Motor neuron (in vitro differentiated cells): Measurements from ENCODE around the gene FBXO34. TPM values are rescaled to one million over a fixed set of nuclear protein-coding genes. Genes with fewer than 3 reads are reported as not detected.

Experiments
- ATAC-seq, 8 experiments: fragments of 200-7000 bp; cut with Tn5 transposase; replicated peaks in 6 of 8; 2 replicates each; pipeline ENCODE4 v1.8.0; 2021; ENCODE audit warnings: mild to moderate bottlenecking in 8 of 8, moderate library complexity in 8 of 8
- H3K27ac ChIP-seq, 2 donors: fragments of 250-450 bp; sonication (Bioruptor Pico); 2 replicates each; pipeline ENCODE4 v1.9.0; 2021; ENCODE audit warnings: antibody characterized with exemption in 2 of 2, mild to moderate bottlenecking in 2 of 2, moderate library complexity in 1 of 2
- H3K4me1 ChIP-seq, 2 donors: fragments of 250-450 bp; sonication (Bioruptor Pico); replicated peaks in 1 of 2; 2 replicates each; pipeline ENCODE4 v1.6.1; 2021; ENCODE audit warnings: antibody characterized with exemption in 2 of 2, mild to moderate bottlenecking in 2 of 2, moderate library complexity in 1 of 2
- H3K4me3 ChIP-seq, 5 donors: fragments of 250-450 bp; sonication (Bioruptor Pico); 2 replicates each; pipeline ENCODE4 v1.9.0; 2021; ENCODE audit warnings: antibody characterized with exemption in 5 of 5, mild to moderate bottlenecking in 5 of 5, moderate library complexity in 4 of 5
- WGBS, 10 experiments: fragments of 450-650 bp; shearing (Covaris generic); methylation state at CpG; one replicate each; pipeline ENCODE4 v1.0.0; 2022; 5-methylcytosine and 5-hydroxymethylcytosine counted together
- in situ Hi-C, 9 experiments: fragments of 400-800 bp; cut with MboI; loops; one replicate each; pipeline ENCODE4 v1.15.0; 2021; ENCODE audit warnings: low sequenced_read_pairs in 9 of 9, low pct_unique_long_range_greater_than_20kb in 2 of 9; ENCODE audit not compliant: unreplicated experiment in 9 of 9
- total RNA-seq, 8 experiments: library from RNA; unstranded; fragments of 300-600 nt; gene quantifications; 2 replicates each; pipeline versions ENCODE4 v1.2.3 to v1.2.4, GENCODE V29; 2022

FBXO34 gene
- total RNA-seq, result 10 to 100 TPM; 14.1 to 31.9 (median 20.6) TPM

- peaks cover 2 to 9% of the 10 kb centered on the region in 2 donors for H3K4me1 ChIP-seq
- 0 to 19% (median 7%) methylated on average over 1 to 8 of the region's 49 CpGs for WGBS, 10 experiments
- peak within 1 kb of the TSS; percentile 49 to 100 (median 83) for H3K4me3 ChIP-seq
- peak within 1 kb of the TSS; percentile 79 to 94 for H3K27ac ChIP-seq
- peak; percentile 86 to 90 (median 88) for ATAC-seq
- in situ Hi-C loops, result loop anchor here in 3 of 9 experiments (25.0 kb wide), 2 partner anchors 91 to 1216 kb away; no protein-coding TSS in a partner anchor
Measured at GRCh38 chr14:55270832-55271571, at the start of gene FBXO34. Gene FBXO34, plus strand, starts transcription at chr14:55271421. Its CDS starts 78,970 bp downstream, at chr14:55350391.

DNA sequence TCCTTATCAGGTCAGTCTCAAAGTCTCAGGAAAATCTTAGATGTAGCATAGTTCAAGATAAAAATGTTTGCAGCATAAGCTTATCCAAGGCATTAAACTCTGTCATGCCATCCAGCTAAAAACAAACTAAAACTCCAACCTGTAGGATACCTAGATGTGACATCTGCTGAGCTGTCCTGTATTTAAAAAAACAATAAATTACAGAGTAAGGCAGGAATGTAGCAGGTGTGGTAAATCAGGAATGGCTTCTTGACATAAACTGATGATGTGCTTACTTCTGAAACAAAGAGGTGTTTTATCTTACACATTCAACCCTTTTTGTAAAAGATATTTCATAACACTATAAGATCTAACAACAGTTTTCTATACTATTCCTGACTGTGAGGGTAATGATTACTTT, 49.3 kb upstream of the FBXO34 start:
- no peak for ATAC-seq
- Histone ChIP-seq H3K4me3 (no peak overlapping the region), H3K4me1 (peaks cover 0 to 5% of the 10 kb centered on the region in 2 donors), H3K27ac (no peak overlapping the region)
- in situ Hi-C loops, result no loop called here

DNA sequence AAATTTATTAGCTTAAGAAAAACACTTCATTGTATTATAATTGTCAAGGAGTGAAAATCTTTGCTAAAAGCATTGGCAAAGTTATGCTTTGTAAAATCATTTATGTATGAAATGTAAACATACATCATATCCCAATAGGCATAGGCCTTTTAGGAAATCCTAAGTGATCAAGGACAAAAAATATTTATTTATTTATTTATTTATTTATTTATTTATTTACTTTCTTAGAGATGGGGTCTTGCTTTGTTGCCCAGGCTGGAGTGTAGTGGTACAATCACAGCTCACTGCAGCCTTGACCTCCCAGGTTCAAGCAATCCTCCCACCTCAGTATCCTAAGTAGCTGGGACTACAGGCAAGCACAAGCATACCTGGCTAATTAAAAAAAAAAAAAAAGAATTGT, 47.9 kb upstream of the FBXO34 start:
- H3K27ac ChIP-seq, result no peak overlapping the region
- in situ Hi-C loops, result no loop called here
- H3K4me3 ChIP-seq, result no peak overlapping the region
- ATAC-seq, result no peak
- peaks cover 0 to 5% of the 10 kb centered on the region in 2 donors for H3K4me1 ChIP-seq

- WGBS, 10 experiments, result 27 to 81% (median 71%) methylated on average over 1 to 2 of the region's 2 CpGs
Measured at GRCh38 chr14:55228261-55228660, 43.0 kb upstream of the FBXO34 start.

DNA sequence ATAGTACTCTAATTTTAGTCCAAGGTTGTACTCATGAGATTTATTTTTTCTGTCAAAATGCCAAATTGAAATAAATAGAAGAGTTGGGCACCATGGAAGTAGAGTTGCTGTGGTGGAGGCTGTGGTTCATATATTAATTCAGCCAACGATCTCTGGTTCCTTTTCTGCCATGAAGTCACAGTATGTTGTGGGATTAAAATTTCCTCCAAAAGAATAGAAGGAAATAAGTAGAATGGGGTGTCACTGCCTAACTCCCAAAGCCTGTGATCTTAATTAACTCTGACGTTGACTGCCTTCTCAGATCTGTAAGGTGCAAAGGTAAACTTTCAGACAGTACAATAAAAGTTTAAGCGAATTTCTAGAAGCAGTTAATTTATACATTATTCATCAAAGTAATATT, 37.6 kb upstream of the FBXO34 start:
- H3K4me1 ChIP-seq, result no peaks in the 10 kb centered on the region
- H3K27ac ChIP-seq, result no peak overlapping the region
- H3K4me3 ChIP-seq, result no peak overlapping the region
- ATAC-seq, result no peak
- WGBS, 10 experiments, result 6 to 90% (median 65%) methylated on average over 1 to 3 of the region's 3 CpGs; no CpG with 5 or more reads in 3 of the 10 experiments
- in situ Hi-C loops, result no loop called here

More at GRCh38 chr14:55228261-55228660, 43.0 kb upstream of the FBXO34 start:
- ATAC-seq, result no peak
- in situ Hi-C loops, result no loop called here
- no peaks in the 10 kb centered on the region for H3K4me1 ChIP-seq
- H3K27ac ChIP-seq, result no peak overlapping the region
- no peak overlapping the region for H3K4me3 ChIP-seq

DNA sequence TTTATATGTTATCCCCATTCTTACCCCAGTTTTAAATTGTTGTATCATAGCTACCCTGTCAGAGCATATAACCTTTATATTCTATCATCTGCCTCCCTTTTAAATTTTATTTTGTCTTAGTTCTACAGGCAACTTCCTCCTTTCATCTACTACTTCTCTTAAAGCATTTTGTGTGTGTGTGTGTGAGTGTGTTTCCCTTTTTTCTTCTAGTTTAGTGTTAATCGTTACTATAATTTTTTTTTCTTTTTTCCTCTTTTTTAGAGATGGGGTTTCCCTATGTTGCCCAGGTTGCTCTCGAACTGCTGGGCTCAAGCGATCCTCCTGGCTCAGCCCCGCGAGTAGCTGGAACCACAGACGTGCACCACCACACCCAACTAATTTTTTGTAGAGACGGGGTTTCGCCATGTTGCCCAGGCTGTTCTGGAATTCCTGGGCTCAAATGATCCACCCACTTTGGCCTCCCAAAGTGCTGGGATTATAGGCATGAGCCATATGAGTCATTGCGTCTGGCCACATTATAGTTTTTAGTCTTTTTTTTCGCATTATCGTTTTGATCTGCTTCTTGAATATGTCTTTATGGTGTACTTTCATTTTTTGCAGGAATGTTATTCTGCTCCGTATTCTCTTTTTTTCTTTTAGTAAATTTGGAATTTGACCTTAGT, 33.1 kb upstream of the FBXO34 start:
- no peak for ATAC-seq
- in situ Hi-C loops, result no loop called here
- Histone ChIP-seq H3K4me3 (no peak overlapping the region), H3K27ac (no peak overlapping the region), H3K4me1 (no peaks in the 10 kb centered on the region)
- 72 to 98% (median 90%) methylated on average over 2 to 12 of the region's 12 CpGs for WGBS, 10 experiments

DNA sequence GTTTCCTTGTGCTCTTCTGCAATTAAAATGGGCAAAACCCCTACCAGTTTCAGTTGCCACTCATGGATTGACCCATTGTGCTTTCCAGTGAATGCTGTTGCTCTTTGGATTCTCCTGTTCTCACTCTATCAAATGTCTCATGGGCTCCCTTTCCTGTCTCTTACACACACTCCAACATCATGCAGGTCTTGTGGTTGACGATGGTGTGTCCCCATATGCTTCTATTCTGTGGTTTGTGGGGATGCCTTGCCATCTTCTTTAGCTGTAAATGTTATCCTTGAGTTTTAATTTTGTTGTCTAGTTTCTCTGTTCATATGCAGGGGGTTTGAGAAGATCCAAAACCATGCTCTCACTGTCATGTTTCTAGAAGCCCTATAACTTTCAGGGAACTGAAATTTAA, 31.9 kb upstream of the FBXO34 start:
- no peak overlapping the region for H3K27ac ChIP-seq
- H3K4me3 ChIP-seq, result no peak overlapping the region
- ATAC-seq, result no peak
- 67 to 100% (median 88%) methylated on average over 1 of the region's 1 CpG; no CpG with 5 or more reads in 4 of the 10 experiments for WGBS, 10 experiments
- in situ Hi-C loops, result no loop called here
- no peaks in the 10 kb centered on the region for H3K4me1 ChIP-seq

DNA sequence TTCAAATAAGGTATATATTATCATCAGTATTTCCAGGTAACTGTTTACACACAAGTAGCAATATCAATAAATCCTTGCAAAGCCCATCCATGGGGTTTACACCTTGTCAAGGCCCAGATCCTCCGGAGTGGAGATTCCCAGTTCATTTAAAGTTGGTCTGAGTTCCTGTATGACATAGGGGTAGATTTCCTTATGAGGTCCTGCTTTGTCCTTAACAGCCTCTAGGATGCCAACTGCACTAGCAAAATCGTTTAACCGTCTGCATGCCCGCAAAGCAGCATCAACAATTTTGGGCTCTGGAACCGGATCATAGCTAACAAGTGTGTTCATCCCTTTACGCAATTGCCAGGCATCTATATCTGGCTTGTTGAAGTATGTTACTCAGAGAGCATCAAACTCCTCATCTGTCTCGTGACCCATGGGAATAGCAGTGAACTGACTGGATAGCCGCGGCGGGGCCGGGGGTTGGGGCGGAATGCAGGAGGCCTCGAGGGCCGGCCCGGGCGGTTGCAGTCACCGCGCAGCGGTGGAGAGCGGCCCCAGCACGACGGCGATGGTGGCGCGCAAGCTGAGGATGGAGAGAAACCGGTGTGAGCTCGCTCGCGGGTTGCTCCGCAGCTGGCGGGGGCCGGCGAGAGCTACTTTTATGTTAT, 30.6 kb upstream of the FBXO34 start:
- H3K27ac ChIP-seq, result no peak overlapping the region
- ATAC-seq, result peak in 3 of 8 experiments; percentile 42 to 54 (median 48)
- 30 to 100% (median 89%) methylated on average over 1 to 7 of the region's 33 CpGs; no CpG with 5 or more reads in 1 of the 10 experiments for WGBS, 10 experiments
- H3K4me1 ChIP-seq, result no peaks in the 10 kb centered on the region
- in situ Hi-C loops, result no loop called here
- H3K4me3 ChIP-seq, result no peak overlapping the region

DNA sequence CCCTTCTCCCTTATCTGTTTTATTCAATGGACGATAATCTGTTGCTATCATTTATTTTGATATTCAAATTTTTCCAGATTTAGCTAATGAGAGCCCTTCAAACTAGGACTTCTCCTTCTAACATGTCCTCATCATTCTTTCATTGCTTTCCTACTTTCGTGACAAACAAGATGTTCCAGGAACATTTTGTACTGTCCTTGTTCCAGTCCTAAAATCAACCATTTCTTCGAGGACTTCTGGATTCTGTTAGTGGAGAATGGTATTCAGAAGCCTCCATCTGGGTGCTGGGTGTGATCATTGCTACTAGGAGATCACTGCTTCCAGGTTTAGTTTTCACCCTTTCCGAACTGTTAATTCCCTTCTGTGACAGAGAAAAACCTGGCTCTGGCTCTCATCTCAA, 29.5 kb upstream of the FBXO34 start:
- in situ Hi-C loops, result no loop called here
- no peak for ATAC-seq

GRCh38 chr14:55243386-55243785, 27.8 kb upstream of the FBXO34 start:
- 63 to 100% (median 90%) methylated on average over 1 to 3 of the region's 3 CpGs; no CpG with 5 or more reads in 2 of the 10 experiments for whole genome bisulfite sequencing, 10 experiments
- in situ Hi-C loops, result no loop called here

More for the DNA sequence above, 29.5 kb upstream of the FBXO34 start:
- 0 to 100% (median 93%) methylated on average over 1 to 4 of the region's 4 CpGs; no CpG with 5 or more reads in 1 of the 10 experiments for WGBS, 10 experiments
- no peaks in the 10 kb centered on the region for H3K4me1 ChIP-seq
- H3K4me3 ChIP-seq, result no peak overlapping the region
- H3K27ac ChIP-seq, result no peak overlapping the region

DNA sequence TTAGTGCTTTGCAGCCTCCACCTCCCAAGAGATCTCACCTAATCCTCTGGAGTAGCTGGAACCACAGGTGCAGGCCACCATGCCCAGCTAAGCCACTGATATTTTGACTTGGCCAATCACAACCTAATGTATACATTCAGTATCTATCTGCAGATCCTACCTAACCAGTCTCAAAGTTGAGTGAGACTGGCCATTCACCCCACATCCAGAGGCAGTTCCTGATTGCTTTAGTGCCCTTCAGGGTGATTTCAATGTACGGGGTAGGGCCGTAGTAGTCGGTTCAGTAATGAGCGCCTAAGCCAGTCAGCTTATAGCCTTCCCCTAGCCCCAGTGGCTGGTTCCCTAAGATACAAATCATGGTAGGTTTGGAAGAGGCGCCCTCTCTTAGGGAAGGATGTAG, 27.4 kb upstream of the FBXO34 start:
- WGBS, 10 experiments, result 40 to 100% (median 97%) methylated on average over 1 to 4 of the region's 5 CpGs; no CpG with 5 or more reads in 2 of the 10 experiments
- H3K27ac ChIP-seq, result no peak overlapping the region
- no peak overlapping the region for H3K4me3 ChIP-seq
- H3K4me1 ChIP-seq, result no peaks in the 10 kb centered on the region
- ATAC-seq, result no peak
- in situ Hi-C loops, result no loop called here

More at GRCh38 chr14:55243386-55243785, 27.8 kb upstream of the FBXO34 start:
- H3K4me3 ChIP-seq, result no peak overlapping the region
- H3K27ac ChIP-seq, result no peak overlapping the region
- no peak for ATAC-seq
- H3K4me1 ChIP-seq, result no peaks in the 10 kb centered on the region

DNA sequence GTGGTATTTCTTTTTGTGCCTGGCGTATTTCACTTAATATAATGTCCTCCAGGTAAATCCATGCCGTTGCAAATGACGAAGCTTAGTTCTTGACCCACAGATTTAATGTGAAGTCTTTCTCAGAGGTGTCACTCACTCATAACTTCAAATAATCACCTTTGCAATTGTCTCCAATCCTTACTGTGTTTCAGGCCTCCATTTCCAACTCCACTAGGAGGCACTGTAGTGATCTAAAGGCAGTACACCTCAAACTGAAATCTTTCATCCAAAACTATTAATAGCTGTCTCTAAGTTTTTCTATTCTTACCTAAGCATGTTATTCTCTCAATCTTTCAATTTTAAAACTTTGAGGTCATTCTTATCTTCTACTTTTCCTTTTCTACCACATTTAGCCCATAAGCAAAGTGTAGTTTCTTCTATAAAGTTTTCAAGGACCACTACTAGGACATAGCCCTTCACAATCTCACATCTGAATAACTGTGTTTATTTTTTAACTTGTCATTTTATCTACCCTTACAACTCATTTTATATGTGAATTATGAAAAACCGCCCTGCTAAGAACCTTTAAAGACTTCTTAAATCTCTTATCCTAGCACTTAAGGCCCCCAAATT, 25.5 kb upstream of the FBXO34 start:
- ATAC-seq, result peak in 3 of 8 experiments; percentile 49 to 52 (median 50)
- Histone ChIP-seq H3K27ac (no peak overlapping the region), H3K4me3 (no peak overlapping the region), H3K4me1 (no peaks in the 10 kb centered on the region)
- in situ Hi-C loops, result no loop called here
- 0 to 81% (median 50%) methylated on average over 1 to 4 of the region's 4 CpGs; no CpG with 5 or more reads in 2 of the 10 experiments for WGBS, 10 experiments

- ATAC-seq, result no peak
- no peak overlapping the region for H3K27ac ChIP-seq
- in situ Hi-C loops, result no loop called here
- 20 to 100% (median 95%) methylated on average over 1 to 4 of the region's 4 CpGs; no CpG with 5 or more reads in 4 of the 10 experiments for WGBS, 10 experiments
- no peak overlapping the region for H3K4me3 ChIP-seq
- H3K4me1 ChIP-seq, result no peaks in the 10 kb centered on the region
Measured at GRCh38 chr14:55248411-55248810, 22.8 kb upstream of the FBXO34 start.
